ENCODE data around the gene P3H4. TPM values are rescaled to one million over a fixed set of nuclear protein-coding genes. Genes with fewer than 3 reads are reported as not detected.
"Not testable (repeated sequence)": the region's sequence is repeated elsewhere in the genome, so short reads cannot be mapped to it uniquely, and the experiment has no call there.

Gene P3H4
- total and polyA plus RNA-seq, 10 of the 15 experiments (the other 5 are each of a cell fraction or from before 2014, with no cell fraction given), result 0.32 to 1.1 (median 0.64) TPM; not detected in 1

DNA sequence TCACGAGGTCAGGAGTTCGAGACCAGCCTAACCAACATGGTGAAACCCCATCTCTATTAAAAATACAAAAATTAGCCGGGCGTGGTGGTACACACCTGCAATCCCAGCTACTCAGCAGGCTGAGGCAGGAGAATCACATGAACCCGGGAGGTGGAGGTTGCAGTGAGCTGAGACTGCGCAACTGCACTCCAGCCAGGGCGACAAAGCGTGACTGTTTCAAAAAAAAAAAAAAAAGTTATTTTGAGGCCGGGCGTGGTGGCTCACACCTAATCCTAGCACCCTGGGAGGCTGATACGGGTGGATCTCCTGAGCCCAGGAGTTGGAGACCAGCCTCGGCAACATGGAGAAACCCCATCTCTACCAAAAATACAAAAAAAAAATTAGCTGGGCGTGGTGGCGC, 39.6 kb upstream of the P3H4 start:
- in situ Hi-C loops (cut with MboI); H4K20me1 ChIP-seq (ENCODE audit: control insufficient read depth, insufficient read depth); FAIRE-seq; H3K4me2 ChIP-seq (ENCODE audit: control insufficient read depth, insufficient read depth); H3K27ac ChIP-seq (ENCODE audit: control insufficient read depth, insufficient read depth); H3K27me3 ChIP-seq (replicated peaks in 1 of 2; ENCODE audit: control insufficient read depth in 2 of 2, insufficient read depth in 2 of 2, low read length in 1 of 2); ATAC-seq; H2AFZ ChIP-seq (ENCODE audit: control insufficient read depth, low read depth, low read length); intact Hi-C loops (cut with micrococcal nuclease; ENCODE audit: unreplicated experiment); H3K9me3 ChIP-seq (replicated peaks; ENCODE audit: control insufficient read depth, insufficient read depth, low read length); BruUV-seq (replicated peaks); H3K9ac ChIP-seq (ENCODE audit: control insufficient read depth, insufficient read depth, low read length); H3K4me1 ChIP-seq (ENCODE audit: control insufficient read depth, insufficient read depth, low read length); DNase-seq (ENCODE audit: low read depth, low spot score): not testable (repeated sequence)
- WGBS (ENCODE audit: insufficient coverage, insufficient replicate concordance, low lambda C conversion rate, missing lambda C conversion rate), result 63% methylated on average over 14 of the region's 14 CpGs
- 0 out of 2 replicates have a peak, but pooled peaks have one; percentile 15 for TF ChIP-seq NBN (IDR thresholded peaks at IDR 0.05)
- TF ChIP-seq, protein P1, sequence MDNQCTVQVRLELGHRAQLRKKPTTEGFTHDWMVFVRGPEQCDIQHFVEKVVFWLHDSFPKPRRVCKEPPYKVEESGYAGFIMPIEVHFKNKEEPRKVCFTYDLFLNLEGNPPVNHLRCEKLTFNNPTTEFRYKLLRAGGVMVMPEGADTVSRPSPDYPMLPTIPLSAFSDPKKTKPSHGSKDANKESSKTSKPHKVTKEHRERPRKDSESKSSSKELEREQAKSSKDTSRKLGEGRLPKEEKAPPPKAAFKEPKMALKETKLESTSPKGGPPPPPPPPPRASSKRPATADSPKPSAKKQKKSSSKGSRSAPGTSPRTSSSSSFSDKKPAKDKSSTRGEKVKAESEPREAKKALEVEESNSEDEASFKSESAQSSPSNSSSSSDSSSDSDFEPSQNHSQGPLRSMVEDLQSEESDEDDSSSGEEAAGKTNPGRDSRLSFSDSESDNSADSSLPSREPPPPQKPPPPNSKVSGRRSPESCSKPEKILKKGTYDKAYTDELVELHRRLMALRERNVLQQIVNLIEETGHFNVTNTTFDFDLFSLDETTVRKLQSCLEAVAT (IDR thresholded peaks at IDR 0.05), result peak; percentile 58; the same call in 1 of the 2 replicates
- TF ChIP-seq PAX5 (IDR thresholded peaks at IDR 0.05; ENCODE audit: borderline replicate concordance, low read depth, low read length), result 0 out of 2 replicates have a peak, but pooled peaks have one; percentile 29
- Histone ChIP-seq H3K36me3 (ENCODE audit: control insufficient read depth in 2 of 2, insufficient read depth in 2 of 2, low read length in 1 of 2) (peaks cover 9 to 16% of the 10 kb centered on the region in 2 experiments), H3K4me3 (0 out of 2 replicates have a peak overlapping the region, but pooled peaks have one; percentile 4), H3K79me2 (ENCODE audit: control insufficient read depth, insufficient read depth, low read length) (peaks cover 19% of the 10 kb centered on the region)
- RAD21 ChIA-PET (ENCODE audit: unreplicated experiment), result interaction anchor here (1.0 to 1.2 kb wide), 2 partner anchors 12 to 14 kb away, joined by 3 to 4 read pairs; no protein-coding TSS in a partner anchor
- CTCF ChIA-PET, result interaction anchor here (0.7 to 1.2 kb wide), 5 partner anchors 12 to 634 kb away, joined by 3 to 6 read pairs (median 3); partner anchors contain the start of gene KLHL11
- SMC1A ChIA-PET (ENCODE audit: uncharacterized antibody, unreplicated experiment), result interaction anchor here (0.6 to 5.2 kb wide), 2 partner anchors 13 to 115 kb away, joined by 3 to 33 read pairs; partner anchors contain the start of gene KLHL11
- POLR2A ChIA-PET, result interaction anchor here (0.7 to 1.5 kb wide), 4 partner anchors 10 to 41 kb away, joined by 5 to 15 read pairs (median 5); partner anchors contain the start of genes KLHL11 and NT5C3B

Measured in GM12878 (cell line).